DND-41 (cell line): ENCODE data around the gene RBM19.

Source experiments
- ATAC-seq: fragments of 200-7000 bp; cut with Tn5 transposase; 3 replicates; pipeline ENCODE4 v1.9.1; 2021; ENCODE audit warnings: low read depth; ENCODE audit not compliant: insufficient read depth
- DNase-seq: peaks from one replicate; pipeline ENCODE4 v3.0.0-alpha.2; 2020
- H2AFZ ChIP-seq: 2 replicates; pipeline ENCODE4 v1.6.0; 2012; ENCODE audit warnings: low read depth, low read length
- H3K27ac ChIP-seq: 2 replicates; pipeline ENCODE4 v1.5.1; 2012; ENCODE audit warnings: low read length, inconsistent platforms
- H3K27me3 ChIP-seq: fragments of 200-600 bp; sonication (generic); 2 replicates; pipeline ENCODE4 v1.6.0; 2012; ENCODE audit warnings: low read length, mild to moderate bottlenecking, inconsistent platforms; ENCODE audit not compliant: insufficient read depth, poor library complexity
- H3K36me3 ChIP-seq: 2 replicates; pipeline ENCODE4 v1.5.1; 2012; ENCODE audit warnings: low read length, inconsistent platforms; ENCODE audit not compliant: insufficient read depth
- H3K4me1 ChIP-seq: 2 replicates; pipeline ENCODE4 v1.5.1; 2012; ENCODE audit warnings: mild to moderate bottlenecking, low read length; ENCODE audit not compliant: insufficient read depth
- H3K4me2 ChIP-seq: 2 replicates; pipeline ENCODE4 v1.6.0; 2012; ENCODE audit warnings: mild to moderate bottlenecking, moderate library complexity, low read length, inconsistent platforms; ENCODE audit not compliant: insufficient read depth
- H3K4me3 ChIP-seq, 2 experiments: fragments of 200-600 bp in 1 of 2; shearing (Covaris generic) in 1 of 2; 2 replicates each; pipeline ENCODE4 v1.5.1; 2012 to 2016; ENCODE audit warnings: inconsistent platforms in 2 of 2, low read length in 2 of 2, mild to moderate bottlenecking in 2 of 2, low read depth in 1 of 2, moderate library complexity in 1 of 2
- H3K79me2 ChIP-seq: 2 replicates; pipeline ENCODE4 v1.6.0; 2012; ENCODE audit warnings: low read length, inconsistent platforms; ENCODE audit not compliant: insufficient read depth
- H3K9ac ChIP-seq: 2 replicates; pipeline ENCODE4 v1.6.0; 2012; ENCODE audit warnings: low read depth, mild to moderate bottlenecking, inconsistent platforms, low read length, moderate library complexity
- H3K9me3 ChIP-seq: 2 replicates; pipeline ENCODE4 v1.5.1; 2012; ENCODE audit warnings: low read length, moderate library complexity, mild to moderate bottlenecking, inconsistent platforms; ENCODE audit not compliant: insufficient read depth, severe bottlenecking
- H4K20me1 ChIP-seq: 2 replicates; pipeline ENCODE4 v1.6.0; 2012; ENCODE audit warnings: low read length; ENCODE audit not compliant: insufficient read depth
- EZH2 ChIP-seq: IDR thresholded peaks from 3 replicates; pipeline ENCODE4 v1.6.1; 2012; ENCODE audit warnings: borderline replicate concordance, low read depth, mild to moderate bottlenecking, moderate library complexity, low read length, inconsistent platforms; ENCODE audit not compliant: severe bottlenecking
- TF ChIP-seq, protein P1 (sequence below): IDR thresholded peaks from 2 replicates; pipeline ENCODE4 v1.5.1; 2012; ENCODE audit warnings: borderline replicate concordance, low read length, moderate library complexity, mild to moderate bottlenecking; ENCODE audit not compliant: poor library complexity, severe bottlenecking; ENCODE audit errors: extremely low read depth

RBM19 gene

GRCh38 chr12:113965951-113966797 is at the start of gene RBM19:
Gene RBM19, minus strand, starts transcription at chr12:113966325. Its CDS starts 98 bp downstream, at chr12:113966227.
- Histone ChIP-seq H3K27ac (peak within 1 kb of the TSS; percentile 68), H4K20me1 (no peaks in the 10 kb centered on the region)
- no peak for TF ChIP-seq EZH2
- TF ChIP-seq, protein P1, sequence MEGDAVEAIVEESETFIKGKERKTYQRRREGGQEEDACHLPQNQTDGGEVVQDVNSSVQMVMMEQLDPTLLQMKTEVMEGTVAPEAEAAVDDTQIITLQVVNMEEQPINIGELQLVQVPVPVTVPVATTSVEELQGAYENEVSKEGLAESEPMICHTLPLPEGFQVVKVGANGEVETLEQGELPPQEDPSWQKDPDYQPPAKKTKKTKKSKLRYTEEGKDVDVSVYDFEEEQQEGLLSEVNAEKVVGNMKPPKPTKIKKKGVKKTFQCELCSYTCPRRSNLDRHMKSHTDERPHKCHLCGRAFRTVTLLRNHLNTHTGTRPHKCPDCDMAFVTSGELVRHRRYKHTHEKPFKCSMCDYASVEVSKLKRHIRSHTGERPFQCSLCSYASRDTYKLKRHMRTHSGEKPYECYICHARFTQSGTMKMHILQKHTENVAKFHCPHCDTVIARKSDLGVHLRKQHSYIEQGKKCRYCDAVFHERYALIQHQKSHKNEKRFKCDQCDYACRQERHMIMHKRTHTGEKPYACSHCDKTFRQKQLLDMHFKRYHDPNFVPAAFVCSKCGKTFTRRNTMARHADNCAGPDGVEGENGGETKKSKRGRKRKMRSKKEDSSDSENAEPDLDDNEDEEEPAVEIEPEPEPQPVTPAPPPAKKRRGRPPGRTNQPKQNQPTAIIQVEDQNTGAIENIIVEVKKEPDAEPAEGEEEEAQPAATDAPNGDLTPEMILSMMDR: peak; percentile 93

DNA sequence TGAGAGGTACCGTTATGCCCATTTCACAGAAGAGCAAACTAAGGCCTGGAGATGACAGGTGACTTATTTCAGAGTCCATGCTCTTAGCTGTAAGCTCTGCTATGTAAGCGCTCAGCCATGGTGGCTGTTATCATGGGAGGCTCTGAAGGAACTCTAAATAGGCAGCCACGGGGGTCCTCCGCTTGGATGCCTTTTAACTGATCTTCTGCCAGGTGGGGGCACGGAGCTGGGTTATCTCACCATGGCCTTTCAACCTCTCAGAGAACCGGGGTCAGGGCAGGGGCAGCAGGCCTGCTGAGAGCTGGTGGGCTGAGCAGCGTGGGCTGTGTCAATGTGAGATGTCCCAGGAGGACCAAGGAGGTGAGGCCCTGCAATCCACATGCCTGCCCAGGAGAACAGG is 49.7 kb upstream of the RBM19 start:
- Histone ChIP-seq H3K27me3 (peaks cover 9% of the 10 kb centered on the region), H3K4me2 (no peak overlapping the region), H4K20me1 (no peaks in the 10 kb centered on the region), H3K9ac (no peak overlapping the region), H3K27ac (no peak overlapping the region), H3K9me3 (no peaks in the 10 kb centered on the region), H3K36me3 (no peaks in the 10 kb centered on the region), H3K4me3 (no peak overlapping the region), H3K79me2 (no peaks in the 10 kb centered on the region), H2AFZ (no peak overlapping the region), H3K4me1 (no peaks in the 10 kb centered on the region)
- no peak for ATAC-seq
- TF ChIP-seq, protein P1: no peak
- no peak for TF ChIP-seq EZH2
- no peak for DNase-seq

More at GRCh38 chr12:113965951-113966797, at the start of gene RBM19:
- ATAC-seq (peak; percentile 98), DNase-seq (peak; percentile 98)
- Histone ChIP-seq H2AFZ (peak within 1 kb of the TSS; percentile 91), H3K9ac (peak within 1 kb of the TSS; percentile 66), H3K4me1 (peaks cover 31% of the 10 kb centered on the region), H3K36me3 (peaks cover 19% of the 10 kb centered on the region), H3K27me3 (peaks cover 9% of the 10 kb centered on the region), H3K9me3 (no peaks in the 10 kb centered on the region), H3K79me2 (peaks cover 29% of the 10 kb centered on the region), H3K4me3 (peak within 1 kb of the TSS; percentile 79 to 80), H3K4me2 (peak within 1 kb of the TSS; percentile 99)

DNA sequence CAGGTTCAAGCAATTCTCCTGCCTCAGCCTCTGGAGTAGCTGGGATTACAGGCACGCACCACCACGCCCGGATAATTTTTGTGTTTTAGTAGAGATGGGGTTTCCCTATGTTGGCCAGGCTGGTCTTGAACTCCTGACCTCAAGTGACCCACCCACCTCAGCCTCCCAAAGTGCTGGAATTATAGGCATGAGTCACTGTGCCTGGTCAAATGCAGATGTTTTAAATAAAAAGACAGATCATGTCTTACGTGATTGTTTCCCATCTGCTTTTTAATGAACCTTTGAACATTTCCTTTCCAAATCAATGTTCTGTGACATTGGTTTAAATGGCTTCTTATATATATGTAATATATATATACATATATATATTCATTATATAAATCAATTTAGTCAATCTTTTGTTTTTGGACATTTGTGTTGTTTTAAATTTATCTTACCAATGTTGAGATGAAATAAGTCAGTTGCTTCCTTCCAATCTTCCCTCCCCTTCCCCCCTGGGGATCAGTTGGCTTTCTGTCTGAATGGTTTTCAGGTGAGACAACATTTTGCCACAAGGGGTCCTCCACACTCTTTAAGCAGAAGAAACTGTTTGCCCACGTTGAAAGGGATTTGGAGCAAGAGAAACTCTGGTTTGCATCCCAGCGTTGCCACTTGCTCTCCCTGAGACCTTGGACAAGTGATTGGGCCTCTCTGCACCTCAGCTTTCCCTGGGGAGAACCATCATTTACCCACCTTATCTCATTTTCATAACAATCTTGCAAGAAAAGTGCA is 47.6 kb upstream of the RBM19 start:
- Histone ChIP-seq H3K4me3 (no peak overlapping the region), H2AFZ (no peak overlapping the region), H3K4me2 (no peak overlapping the region), H3K36me3 (no peaks in the 10 kb centered on the region), H3K79me2 (no peaks in the 10 kb centered on the region), H4K20me1 (no peaks in the 10 kb centered on the region), H3K27ac (no peak overlapping the region), H3K9ac (no peak overlapping the region), H3K27me3 (peaks cover 7% of the 10 kb centered on the region), H3K9me3 (no peaks in the 10 kb centered on the region), H3K4me1 (no peaks in the 10 kb centered on the region)
- ATAC-seq: no peak
- no peak for TF ChIP-seq EZH2
- TF ChIP-seq, protein P1: peak; percentile 52
- DNase-seq: peak; percentile 4
